Choroid plexus epithelial cell (primary cell): Measurements from ENCODE around the gene PCP4.

Experiments
- DNase-seq: peaks from one replicate; pipeline ENCODE4 v3.0.0-alpha.2; 2010; ENCODE audit warnings: low read depth
- H3K4me3 ChIP-seq: 2 replicates; pipeline ENCODE4 v1.5.1; 2011; ENCODE audit warnings: low read depth, mild to moderate bottlenecking, control low read depth, low read length, moderate library complexity
- TF ChIP-seq, protein P1 (sequence below): conservative IDR thresholded peaks from 2 replicates; pipeline ENCODE4 v1.5.1; 2011; ENCODE audit warnings: low read depth, mild to moderate bottlenecking, control low read depth, inconsistent platforms, low read length, moderate library complexity

The PCP4 gene

DNA sequence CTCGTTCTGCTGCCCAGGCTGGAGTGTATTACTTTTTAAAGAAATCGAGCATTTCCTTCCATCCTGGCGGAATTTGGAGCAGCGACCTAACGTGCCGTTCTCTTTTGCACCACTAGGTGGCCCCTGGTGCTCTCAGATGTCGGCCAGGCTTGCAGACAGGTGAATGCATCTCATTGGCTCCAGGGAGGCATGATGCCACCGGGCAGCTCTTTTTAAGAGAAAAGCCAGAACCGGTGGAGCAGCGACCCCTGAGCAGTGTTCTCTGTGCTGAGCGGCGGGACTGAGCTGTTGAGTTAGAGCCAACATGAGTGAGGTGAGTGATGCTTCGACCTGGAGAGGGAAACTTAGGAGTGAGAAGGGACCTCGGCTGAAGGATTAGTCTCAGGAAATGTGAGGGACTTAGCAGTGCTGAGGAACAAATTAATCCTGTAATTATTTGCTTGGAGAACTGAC is at the start of gene PCP4:
TSS of gene PCP4 (plus strand) at position 241 of the 453 bp plus-strand sequence. CDS start at position 305, 64 bp downstream.
- H3K4me3 ChIP-seq = no peak within 1 kb of the TSS
- TF ChIP-seq, protein P1, sequence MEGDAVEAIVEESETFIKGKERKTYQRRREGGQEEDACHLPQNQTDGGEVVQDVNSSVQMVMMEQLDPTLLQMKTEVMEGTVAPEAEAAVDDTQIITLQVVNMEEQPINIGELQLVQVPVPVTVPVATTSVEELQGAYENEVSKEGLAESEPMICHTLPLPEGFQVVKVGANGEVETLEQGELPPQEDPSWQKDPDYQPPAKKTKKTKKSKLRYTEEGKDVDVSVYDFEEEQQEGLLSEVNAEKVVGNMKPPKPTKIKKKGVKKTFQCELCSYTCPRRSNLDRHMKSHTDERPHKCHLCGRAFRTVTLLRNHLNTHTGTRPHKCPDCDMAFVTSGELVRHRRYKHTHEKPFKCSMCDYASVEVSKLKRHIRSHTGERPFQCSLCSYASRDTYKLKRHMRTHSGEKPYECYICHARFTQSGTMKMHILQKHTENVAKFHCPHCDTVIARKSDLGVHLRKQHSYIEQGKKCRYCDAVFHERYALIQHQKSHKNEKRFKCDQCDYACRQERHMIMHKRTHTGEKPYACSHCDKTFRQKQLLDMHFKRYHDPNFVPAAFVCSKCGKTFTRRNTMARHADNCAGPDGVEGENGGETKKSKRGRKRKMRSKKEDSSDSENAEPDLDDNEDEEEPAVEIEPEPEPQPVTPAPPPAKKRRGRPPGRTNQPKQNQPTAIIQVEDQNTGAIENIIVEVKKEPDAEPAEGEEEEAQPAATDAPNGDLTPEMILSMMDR = peak; percentile 62
- DNase-seq = peak; percentile 41

DNA sequence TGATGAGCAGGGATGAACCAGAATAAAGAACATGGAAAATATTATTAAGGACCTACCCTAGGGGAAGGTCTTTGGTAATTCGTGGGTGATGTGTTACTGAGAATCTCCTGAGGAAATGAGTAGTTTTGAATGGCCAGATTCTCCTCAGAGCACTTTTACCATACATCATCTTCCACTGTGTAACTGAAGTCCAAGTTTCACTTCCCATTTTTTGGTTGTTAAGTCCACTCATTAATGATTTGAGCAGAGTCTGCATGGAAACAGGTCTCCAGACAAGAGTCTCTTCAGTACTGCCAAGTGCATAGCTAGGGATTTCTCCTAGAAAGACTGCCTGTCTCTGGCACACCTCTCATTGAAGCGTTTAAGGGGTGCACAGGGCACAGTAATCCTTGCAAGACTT is 48.7 kb upstream of the PCP4 start:
- no peak overlapping the region for H3K4me3 ChIP-seq
- TF ChIP-seq, protein P1 = no peak
- DNase-seq = no peak

DNA sequence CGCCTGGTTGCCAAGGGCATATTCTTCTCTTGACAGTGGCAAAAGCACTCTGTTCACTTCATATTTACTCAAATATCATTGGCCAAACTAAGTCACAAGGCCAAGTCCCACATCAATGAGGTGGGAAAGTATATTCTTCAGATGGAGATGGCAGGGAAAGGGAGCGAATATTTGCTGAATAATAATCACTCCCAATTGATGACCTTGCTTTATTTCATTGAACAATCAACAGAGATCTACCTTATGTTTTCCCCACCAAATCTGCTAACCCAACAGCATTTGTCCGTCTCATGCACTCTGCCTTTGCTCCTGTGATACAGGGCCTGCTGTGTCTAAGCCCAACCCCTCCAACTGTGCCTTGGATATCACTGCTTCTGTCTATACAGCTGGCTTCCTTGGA is 45.2 kb upstream of the PCP4 start:
- DNase-seq = no peak
- no peak overlapping the region for H3K4me3 ChIP-seq
- TF ChIP-seq, protein P1 = no peak

DNA sequence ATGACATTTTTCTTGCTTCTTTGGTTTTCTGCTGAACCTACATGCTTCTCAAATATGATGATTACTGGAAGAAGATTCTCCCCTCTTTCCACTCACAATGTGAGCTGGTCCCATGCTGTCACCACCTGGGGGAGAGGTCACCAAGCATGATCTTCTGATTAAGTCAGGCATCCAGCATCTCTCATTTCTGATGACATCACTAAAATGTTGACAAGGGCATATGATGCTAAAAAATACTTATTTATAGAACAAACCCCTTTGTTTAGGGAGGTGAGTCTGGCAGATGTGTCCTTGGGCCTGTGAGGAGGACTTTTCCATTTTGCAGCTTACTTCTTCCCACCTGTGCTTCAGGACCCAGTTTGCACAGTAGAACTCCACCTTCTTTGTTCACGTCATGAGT is 42.0 kb upstream of the PCP4 start:
- no peak overlapping the region for H3K4me3 ChIP-seq
- no peak for DNase-seq
- TF ChIP-seq, protein P1 = no peak

DNA sequence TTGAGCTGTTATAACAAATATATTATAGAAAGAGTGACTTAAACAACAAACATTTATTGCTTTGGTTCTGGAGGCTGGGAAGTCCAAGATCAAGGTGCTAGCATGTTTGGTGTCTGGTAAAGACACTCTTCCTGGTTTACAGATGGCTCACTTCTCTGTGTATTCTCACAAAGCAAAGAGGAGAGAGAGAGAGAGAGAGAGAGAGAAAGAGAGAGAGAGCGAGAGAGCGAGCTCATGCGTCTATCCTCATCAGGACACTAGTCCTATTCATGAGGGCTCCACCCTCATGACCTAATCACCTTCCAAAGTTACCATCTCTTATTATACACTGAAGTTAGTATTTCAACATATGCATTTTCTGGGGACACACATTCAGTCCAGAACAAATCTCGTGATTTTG is 32.7 kb upstream of the PCP4 start:
- TF ChIP-seq, protein P1 = no peak
- DNase-seq = no peak

DNA sequence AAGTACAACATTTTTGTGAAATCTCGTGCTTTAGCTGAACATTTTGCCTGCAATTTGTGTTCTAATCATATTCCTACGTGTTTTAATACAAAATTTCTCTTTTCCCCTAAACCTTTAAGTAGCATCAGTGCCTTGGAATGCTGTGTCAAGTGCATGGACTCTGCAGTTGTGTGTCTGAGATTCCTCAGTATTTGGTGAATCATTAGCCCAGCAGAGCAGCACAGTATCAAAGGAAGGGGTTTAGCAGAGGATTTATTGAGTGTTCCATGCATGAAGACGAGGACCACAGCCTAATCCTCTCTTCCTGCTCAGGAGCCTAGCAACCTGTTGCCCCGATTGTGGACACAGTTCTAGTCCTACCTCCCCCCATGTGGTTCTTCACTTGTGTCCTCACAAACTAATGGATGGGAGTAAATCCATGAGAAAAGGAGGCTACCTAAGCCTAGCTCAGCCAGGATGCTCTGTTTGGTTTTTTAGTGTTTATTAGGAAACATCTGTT is 29.3 kb upstream of the PCP4 start:
- DNase-seq = no peak

More for the DNA sequence above, 32.7 kb upstream of the PCP4 start:
- H3K4me3 ChIP-seq = no peak overlapping the region

More for the DNA sequence above, 29.3 kb upstream of the PCP4 start:
- TF ChIP-seq, protein P1 = no peak
- H3K4me3 ChIP-seq = no peak overlapping the region
